Astrocyte (in vitro differentiated cells and primary cell): ENCODE results near the gene SH2D7. TPM values are rescaled to one million over a fixed set of nuclear protein-coding genes. Genes with fewer than 3 reads are reported as not detected.

Source experiments
- DNase-seq: peaks from one replicate; pipeline ENCODE4 v3.0.0-alpha.2; 2010; ENCODE audit warnings: low read depth
- FAIRE-seq: peaks from 2 replicates; lab custom pipeline; 2011; peaks lifted over from hg19 to GRCh38; lab: Jason Lieb, UNC
- H2AFZ ChIP-seq: 2 replicates; pipeline ENCODE4 v1.6.0; 2012; ENCODE audit warnings: low read depth, low read length, inconsistent platforms
- H3K27ac ChIP-seq: 2 replicates; pipeline ENCODE4 v1.5.1; 2011; ENCODE audit warnings: low read depth, low read length, inconsistent platforms
- H3K27me3 ChIP-seq: 2 replicates; pipeline ENCODE4 v1.6.0; 2011; ENCODE audit warnings: low read length, inconsistent platforms; ENCODE audit not compliant: insufficient read depth
- H3K36me3 ChIP-seq: 2 replicates; pipeline ENCODE4 v1.5.1; 2011; ENCODE audit warnings: low read length, inconsistent platforms; ENCODE audit not compliant: insufficient read depth
- H3K4me1 ChIP-seq: 2 replicates; pipeline ENCODE4 v1.5.1; 2011; ENCODE audit warnings: low read length, inconsistent platforms; ENCODE audit not compliant: insufficient read depth
- H3K4me2 ChIP-seq: 2 replicates; pipeline ENCODE4 v1.6.0; 2012; ENCODE audit warnings: low read length, inconsistent platforms
- H3K4me3 ChIP-seq: 2 replicates; pipeline ENCODE4 v1.5.1; 2011; ENCODE audit warnings: low read depth, mild to moderate bottlenecking, low read length, inconsistent platforms; ENCODE audit not compliant: insufficient read depth
- H3K79me2 ChIP-seq: 2 replicates; pipeline ENCODE4 v1.6.0; 2012; ENCODE audit warnings: mild to moderate bottlenecking, low read length, inconsistent platforms; ENCODE audit not compliant: insufficient read depth
- H3K9ac ChIP-seq: 2 replicates; pipeline ENCODE4 v1.6.0; 2012; ENCODE audit warnings: mild to moderate bottlenecking, low read length, inconsistent platforms
- H3K9me3 ChIP-seq: 2 replicates; pipeline ENCODE4 v1.5.1; 2012; ENCODE audit warnings: low read depth, mild to moderate bottlenecking, low read length, inconsistent platforms; ENCODE audit not compliant: insufficient read depth
- H4K20me1 ChIP-seq: 2 replicates; pipeline ENCODE4 v1.6.0; 2012; ENCODE audit warnings: low read length, inconsistent platforms; ENCODE audit not compliant: insufficient read depth
- H3K27ac Mint-ChIP-seq: one replicate; pipeline ENCODE4 v1.8.0; 2021; ENCODE audit warnings: mild to moderate bottlenecking, mixed read lengths; ENCODE audit not compliant: unreplicated experiment
- H3K27me3 Mint-ChIP-seq: one replicate; pipeline ENCODE4 v1.8.0; 2021; ENCODE audit warnings: low read depth, mixed read lengths; ENCODE audit not compliant: unreplicated experiment
- H3K36me3 Mint-ChIP-seq: one replicate; pipeline ENCODE4 v1.8.0; 2021; ENCODE audit warnings: low read depth, mixed read lengths; ENCODE audit not compliant: unreplicated experiment
- H3K4me1 Mint-ChIP-seq: one replicate; pipeline ENCODE4 v1.8.0; 2021; ENCODE audit warnings: low read depth, mixed read lengths; ENCODE audit not compliant: unreplicated experiment
- H3K4me3 Mint-ChIP-seq: one replicate; pipeline ENCODE4 v1.8.0; 2021; ENCODE audit warnings: mild to moderate bottlenecking, moderate library complexity, mixed read lengths; ENCODE audit not compliant: unreplicated experiment
- H3K9me3 Mint-ChIP-seq: one replicate; pipeline ENCODE4 v1.8.0; 2021; ENCODE audit warnings: mild to moderate bottlenecking, mixed read lengths; ENCODE audit not compliant: unreplicated experiment
- EZH2 ChIP-seq: IDR thresholded peaks from 2 replicates; pipeline ENCODE4 v1.6.1; 2012; ENCODE audit warnings: mild to moderate bottlenecking, low read length, inconsistent platforms; ENCODE audit not compliant: insufficient read depth
- total RNA-seq: library from RNA; stranded (reverse); gene quantifications from 2 replicates; pipeline ENCODE4 v1.2.1, GENCODE V29; 2021
- TF ChIP-seq, protein P1 (sequence below): IDR thresholded peaks from 2 replicates; pipeline ENCODE4 v1.5.1; 2011; ENCODE audit warnings: low read depth, mild to moderate bottlenecking, inconsistent platforms, low read length, moderate library complexity; ENCODE audit not compliant: insufficient read depth

Gene SH2D7
- total RNA-seq, 1 donor from 2014 or later, result not detected

GRCh38 chr15:78064544-78064943 lies 27.8 kb upstream of the SH2D7 start:
- peak; percentile 15 for DNase-seq
- H3K27ac Mint-ChIP-seq, result no peak overlapping the region
- no peaks in the 10 kb centered on the region for H3K9me3 Mint-ChIP-seq
- Histone ChIP-seq H3K79me2 (peaks cover 85% of the 10 kb centered on the region), H3K4me1 (peaks cover 50% of the 10 kb centered on the region), H2AFZ (no peak overlapping the region), H3K27ac (peak overlapping the region; percentile 91), H4K20me1 (peaks cover 72% of the 10 kb centered on the region), H3K9me3 (no peaks in the 10 kb centered on the region), H3K27me3 (no peaks in the 10 kb centered on the region), H3K36me3 (no peaks in the 10 kb centered on the region), H3K4me3 (no peak overlapping the region), H3K9ac (no peak overlapping the region), H3K4me2 (no peak overlapping the region)
- TF ChIP-seq, protein P1, sequence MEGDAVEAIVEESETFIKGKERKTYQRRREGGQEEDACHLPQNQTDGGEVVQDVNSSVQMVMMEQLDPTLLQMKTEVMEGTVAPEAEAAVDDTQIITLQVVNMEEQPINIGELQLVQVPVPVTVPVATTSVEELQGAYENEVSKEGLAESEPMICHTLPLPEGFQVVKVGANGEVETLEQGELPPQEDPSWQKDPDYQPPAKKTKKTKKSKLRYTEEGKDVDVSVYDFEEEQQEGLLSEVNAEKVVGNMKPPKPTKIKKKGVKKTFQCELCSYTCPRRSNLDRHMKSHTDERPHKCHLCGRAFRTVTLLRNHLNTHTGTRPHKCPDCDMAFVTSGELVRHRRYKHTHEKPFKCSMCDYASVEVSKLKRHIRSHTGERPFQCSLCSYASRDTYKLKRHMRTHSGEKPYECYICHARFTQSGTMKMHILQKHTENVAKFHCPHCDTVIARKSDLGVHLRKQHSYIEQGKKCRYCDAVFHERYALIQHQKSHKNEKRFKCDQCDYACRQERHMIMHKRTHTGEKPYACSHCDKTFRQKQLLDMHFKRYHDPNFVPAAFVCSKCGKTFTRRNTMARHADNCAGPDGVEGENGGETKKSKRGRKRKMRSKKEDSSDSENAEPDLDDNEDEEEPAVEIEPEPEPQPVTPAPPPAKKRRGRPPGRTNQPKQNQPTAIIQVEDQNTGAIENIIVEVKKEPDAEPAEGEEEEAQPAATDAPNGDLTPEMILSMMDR, result no peak
- no peak for TF ChIP-seq EZH2
- H3K36me3 Mint-ChIP-seq, result peaks cover 2% of the 10 kb centered on the region
- peaks cover 44% of the 10 kb centered on the region for H3K4me1 Mint-ChIP-seq
- no peak overlapping the region for H3K4me3 Mint-ChIP-seq
- peaks cover 2% of the 10 kb centered on the region for H3K27me3 Mint-ChIP-seq
- FAIRE-seq, result no peak

- Histone ChIP-seq H3K27me3 (no peaks in the 10 kb centered on the region), H3K36me3 (no peaks in the 10 kb centered on the region), H3K9me3 (no peaks in the 10 kb centered on the region), H3K4me1 (peaks cover 56% of the 10 kb centered on the region), H3K79me2 (peaks cover 85% of the 10 kb centered on the region), H2AFZ (no peak overlapping the region), H3K9ac (peak overlapping the region; percentile 66), H3K27ac (peak overlapping the region; percentile 91), H3K4me2 (peak overlapping the region; percentile 76), H3K4me3 (no peak overlapping the region), H4K20me1 (peaks cover 70% of the 10 kb centered on the region)
- H3K4me1 Mint-ChIP-seq, result peaks cover 52% of the 10 kb centered on the region
- TF ChIP-seq, protein P1, result no peak
- no peak for TF ChIP-seq EZH2
- H3K27me3 Mint-ChIP-seq, result peaks cover 2% of the 10 kb centered on the region
- H3K4me3 Mint-ChIP-seq, result peak overlapping the region; percentile 34
- FAIRE-seq, result peak; percentile 63
- peak; percentile 99 for DNase-seq
- H3K9me3 Mint-ChIP-seq, result no peaks in the 10 kb centered on the region
- H3K27ac Mint-ChIP-seq, result no peak overlapping the region
- peaks cover 2% of the 10 kb centered on the region for H3K36me3 Mint-ChIP-seq
Measured at GRCh38 chr15:78065284-78065872, 27.0 kb upstream of the SH2D7 start.
